SK-N-SH treated with all-trans-retinoic acid at 6 μM for 48 hours (cell line): Measurements from ENCODE around the gene TXN.

Experiments used
- ARNTL ChIP-seq: fragments of 450-650 bp; formaldehyde crosslinking; IDR thresholded peaks from 2 replicates; pipeline ENCODE4 v1.5.0; 2020; ENCODE audit warnings: low read depth, mild to moderate bottlenecking, moderate library complexity, borderline replicate concordance
- CSDC2 ChIP-seq: fragments of 250-450 bp; sonication (Bioruptor Pico); IDR thresholded peaks from 2 replicates; pipeline ENCODE4 v1.5.0; 2020; ENCODE audit warnings: mild to moderate bottlenecking, moderate library complexity
- TSHZ2 ChIP-seq: fragments of 250-450 bp; sonication (Bioruptor Pico); IDR thresholded peaks from 2 replicates; pipeline ENCODE4 v1.5.0; 2020; ENCODE audit warnings: mild to moderate bottlenecking, moderate library complexity
- ZFP3 ChIP-seq: fragments of 250-450 bp; sonication (Bioruptor Pico); IDR thresholded peaks from 2 replicates; pipeline ENCODE4 v1.5.0; 2020; ENCODE audit warnings: mild to moderate bottlenecking, moderate library complexity
- ZFP30 ChIP-seq: fragments of 450-650 bp; formaldehyde crosslinking; IDR thresholded peaks from 2 replicates; pipeline ENCODE4 v1.5.0; 2022; ENCODE audit warnings: mild to moderate bottlenecking, moderate library complexity

- TF ChIP-seq ZFP30: no peak
- no peak for TF ChIP-seq ZFP3 (CRISPR knock-in tag)
- TF ChIP-seq TSHZ2 (CRISPR knock-in tag): no peak
- no peak for TF ChIP-seq ARNTL (CRISPR knock-in tag)
- no peak for TF ChIP-seq CSDC2
Observed at GRCh38 chr9:110207071-110207641, 49.2 kb downstream of the TXN start.
